Spleen (tissue), 7 donors: ENCODE measurements around the gene POLE.

Source experiments
- CTCF ChIP-seq, 11 experiments: fragments of 200-600 bp in 7 of 11; fragments of 450-650 bp in 4 of 11; sonication (generic) in 4 of 11; IDR thresholded peaks in 8 of 11; conservative IDR thresholded peaks in 3 of 11; 1 replicate in 7 of 11; 2 replicates in 4 of 11; pipeline versions ENCODE4 v1.4.0 to v1.8.0; 2016 to 2021; ENCODE audit warnings: antibody characterized with exemption in 11 of 11, inconsistent platforms in 4 of 11, mild to moderate bottlenecking in 1 of 11
- POLR2A ChIP-seq, 3 donors: fragments of 450-650 bp; IDR thresholded peaks; one replicate each; pipeline ENCODE4 v1.5.1; 2017; ENCODE audit warnings: antibody characterized with exemption in 3 of 3, mild to moderate bottlenecking in 1 of 3
- POLR2AphosphoS5 ChIP-seq, 3 donors: sonication (generic); formaldehyde crosslinking; IDR thresholded peaks; one replicate each; pipeline ENCODE4 v1.5.1; 2017; ENCODE audit warnings: antibody characterized with exemption in 3 of 3
- donor health status: DM: no; HTN: no; CAD: no; lungs with moderate emphysema.
- donor health status: DM: no; HTN: no; CAD: no.
- donor health status: DM: no; HTN: no; CAD: no.

GRCh38 chr12:132604668-132605441 is 82.3 kb downstream of the POLE start:
- TF ChIP-seq POLR2A (IDR thresholded peaks at IDR 0.05) (no peak), CTCF (IDR thresholded peaks at IDR 0.05 in 8 of 11, conservative IDR thresholded peaks at IDR 0.05 in 3 of 11) (no peak), POLR2AphosphoS5 (IDR thresholded peaks at IDR 0.05) (no peak)
